GM12878 (cell line): ENCODE results near the gene DENND1C. TPM values are rescaled to one million over a fixed set of nuclear protein-coding genes. Genes with fewer than 3 reads are reported as not detected.

Experiments
- ATAC-seq: fragments of 200-7000 bp; cut with Tn5 transposase; 3 replicates; pipeline ENCODE4 v1.9.1; 2020; ENCODE audit warnings: mild to moderate bottlenecking, moderate library complexity
- BruUV-seq: library from RNA; stranded (reverse); fragments of 400-500 nt; replicated peaks from 2 replicates; lab custom pipeline; 2021; lab: Mats Ljungman, UMichigan
- CTCF ChIA-PET: fragments of 300-600 bp; sonication (Branson Sonifier 250); formaldehyde crosslinking; extraction: SDS; loops from one replicate; lab custom pipeline; 2021; ENCODE audit warnings: inconsistent platforms; lab: Yijun Ruan, JAX
- POLR2A ChIA-PET: fragments of 350-600 bp; formaldehyde crosslinking; extraction: SDS; loops from one replicate; lab custom pipeline; 2021; ENCODE audit warnings: inconsistent platforms; lab: Charles Lee
- RAD21 ChIA-PET: fragments of 300-600 bp; sonication (Branson Sonifier 250); formaldehyde crosslinking; loops from one replicate; lab custom pipeline; 2023; ENCODE audit warnings: antibody characterized with exemption; ENCODE audit not compliant: unreplicated experiment; lab: Charles Lee
- SMC1A ChIA-PET: fragments of 300-600 bp; sonication (Branson Sonifier 250); formaldehyde crosslinking; loops from one replicate; lab custom pipeline; 2023; ENCODE audit not compliant: unreplicated experiment, uncharacterized antibody; lab: Charles Lee
- DNase-seq: peaks from one replicate; pipeline ENCODE4 v3.0.0-alpha.2; 2011; ENCODE audit warnings: low read depth, low spot score
- FAIRE-seq: peaks from 3 replicates; lab custom pipeline; 2011; peaks lifted over from hg19 to GRCh38; lab: Jason Lieb, UNC
- H2AFZ ChIP-seq: 2 replicates; pipeline ENCODE4 v1.6.0; 2011; ENCODE audit warnings: low read depth, low read length, control low read depth; ENCODE audit not compliant: control insufficient read depth
- H3K27ac ChIP-seq: 2 replicates; pipeline ENCODE4 v1.5.1; 2011; ENCODE audit warnings: control low read depth; ENCODE audit not compliant: control insufficient read depth, insufficient read depth
- H3K27me3 ChIP-seq, 2 experiments: replicated peaks in 1 of 2; 2 replicates each; pipeline versions ENCODE4 v1.6.0 to v1.6.1; 2011; ENCODE audit warnings: low read length in 1 of 2; ENCODE audit not compliant: control insufficient read depth in 2 of 2, insufficient read depth in 2 of 2
- H3K36me3 ChIP-seq, 2 experiments: 2 replicates each; pipeline ENCODE4 v1.5.1; 2011; ENCODE audit warnings: low read length in 1 of 2; ENCODE audit not compliant: control insufficient read depth in 2 of 2, insufficient read depth in 2 of 2
- H3K4me1 ChIP-seq: 2 replicates; pipeline ENCODE4 v1.6.1; 2011; ENCODE audit warnings: mild to moderate bottlenecking, low read length, moderate library complexity, mixed read lengths; ENCODE audit not compliant: control insufficient read depth, insufficient read depth
- H3K4me2 ChIP-seq: 2 replicates; pipeline ENCODE4 v1.6.0; 2011; ENCODE audit warnings: control low read depth; ENCODE audit not compliant: control insufficient read depth, insufficient read depth
- H3K4me3 ChIP-seq: fragments of 200-600 bp; sonication (generic); 2 replicates; pipeline ENCODE4 v1.5.1; 2016
- H3K79me2 ChIP-seq: 2 replicates; pipeline ENCODE4 v1.6.0; 2011; ENCODE audit warnings: low read length; ENCODE audit not compliant: control insufficient read depth, insufficient read depth
- H3K9ac ChIP-seq: 2 replicates; pipeline ENCODE4 v1.8.0; 2011; ENCODE audit warnings: low read length, control low read depth, mixed read lengths; ENCODE audit not compliant: control insufficient read depth, insufficient read depth
- H3K9me3 ChIP-seq: replicated peaks from 3 replicates; pipeline ENCODE4 v1.5.1; 2011; ENCODE audit warnings: mild to moderate bottlenecking, low read length; ENCODE audit not compliant: control insufficient read depth, insufficient read depth
- H4K20me1 ChIP-seq: 2 replicates; pipeline ENCODE4 v1.6.0; 2011; ENCODE audit not compliant: control insufficient read depth, insufficient read depth
- ATF7 ChIP-seq: fragments of 450-650 bp; IDR thresholded peaks from 2 replicates; pipeline ENCODE4 v1.6.1; 2016; ENCODE audit warnings: low read depth, mild to moderate bottlenecking
- BHLHE40 ChIP-seq, 2 experiments: fragments of 450-650 bp in 1 of 2; IDR thresholded peaks; 2 replicates each; pipeline ENCODE4 v1.6.1; 2011 to 2017; ENCODE audit warnings: low read depth in 2 of 2, borderline replicate concordance in 1 of 2, improper control_type of control experiment in 1 of 2, low read length in 1 of 2, mild to moderate bottlenecking in 1 of 2
- DPF2 ChIP-seq: fragments of 450-650 bp; IDR thresholded peaks from 2 replicates; pipeline ENCODE4 v1.6.1; 2017; ENCODE audit warnings: mild to moderate bottlenecking
- IKZF1 ChIP-seq: fragments of 450-650 bp; conservative IDR thresholded peaks from 2 replicates; pipeline ENCODE4 v1.6.1; 2017; ENCODE audit warnings: antibody characterized with exemption, mild to moderate bottlenecking
- IRF3 ChIP-seq: fragments of 450-650 bp; IDR thresholded peaks from 2 replicates; pipeline ENCODE4 v1.6.1; 2014; ENCODE audit warnings: mild to moderate bottlenecking
- JUNB ChIP-seq: IDR thresholded peaks from 2 replicates; pipeline ENCODE4 v1.6.1; 2016; ENCODE audit warnings: antibody characterized with exemption, mild to moderate bottlenecking
- MEF2A ChIP-seq: IDR thresholded peaks from 2 replicates; pipeline ENCODE4 v1.6.1; 2011; ENCODE audit warnings: low read depth, mild to moderate bottlenecking, low read length, moderate library complexity; ENCODE audit not compliant: insufficient read depth
- MEF2B ChIP-seq: fragments of 450-650 bp; IDR thresholded peaks from 2 replicates; pipeline ENCODE4 v1.6.1; 2018; ENCODE audit warnings: mild to moderate bottlenecking, moderate library complexity; ENCODE audit not compliant: partially characterized antibody, poor library complexity, severe bottlenecking
- RAD21 ChIP-seq: IDR thresholded peaks from 2 replicates; pipeline ENCODE4 v1.6.1; 2011; ENCODE audit warnings: mild to moderate bottlenecking, low read depth, low read length, moderate library complexity; ENCODE audit not compliant: insufficient read depth
- RBBP5 ChIP-seq: fragments of 200-600 bp; sonication (generic); conservative IDR thresholded peaks from 2 replicates; pipeline ENCODE4 v1.6.1; 2016
- SP1 ChIP-seq: IDR thresholded peaks from one replicate; pipeline ENCODE4 v1.6.1; 2011; ENCODE audit warnings: low read depth, low read length
- WGBS: methylation state at CpG from one replicate; pipeline ENCODE4 v1.1.6; 2016; ENCODE audit warnings: low lambda C conversion rate; ENCODE audit not compliant: insufficient replicate concordance, insufficient coverage; ENCODE audit errors: missing lambda C conversion rate; 5-methylcytosine and 5-hydroxymethylcytosine counted together
- in situ Hi-C: fragments of 300-500 bp; cut with MboI; formaldehyde crosslinking; loops from 9 replicates; pipeline ENCODE4 v1.14.3; 2018; ENCODE audit warnings: mixed read lengths
- intact Hi-C: fragments of 100-400 bp; cut with micrococcal nuclease; formaldehyde crosslinking; loops from one replicate; pipeline ENCODE4 v1.14.2; 2022; ENCODE audit not compliant: unreplicated experiment
- polyA plus RNA-seq, 11 experiments: library from polyadenylated mRNA; depleted of rRNA in 4 of 11; unstranded in 6 of 11; stranded (reverse) in 5 of 11; fragments of >200 nt; fragmentation: Nextera tagmentation in 4 of 11; fragmentation: Illumina TruSeq in 1 of 11; extraction: Ambion mirVana in 4 of 11; extraction: Trizol in 1 of 11; gene quantifications; 1 replicate in 1 of 11; 2 replicates in 10 of 11; pipeline versions ENCODE4 v1.2.1 to v1.2.3, GENCODE V29; 2011 to 2016; ENCODE audit warnings: inconsistent platforms in 2 of 11, missing spikeins in 2 of 11, low read depth in 1 of 11
- total RNA-seq, 4 experiments: library from RNA; depleted of rRNA in 3 of 4; stranded (reverse); fragments of >200 nt in 3 of 4; fragmentation: Illumina TruSeq in 1 of 4; extraction: Trizol in 1 of 4; gene quantifications; 2 replicates each; pipeline versions ENCODE4 v1.2.1 to v1.2.3, GENCODE V29; 2013 to 2021
- TF ChIP-seq, protein P1 (sequence below): fragments of 450-650 bp; IDR thresholded peaks from 2 replicates; pipeline ENCODE4 v1.6.1; 2018; ENCODE audit warnings: borderline replicate concordance, mild to moderate bottlenecking; ENCODE audit not compliant: partially characterized antibody
- TF ChIP-seq, protein P2 (sequence below): IDR thresholded peaks from 2 replicates; pipeline ENCODE4 v1.6.1; 2012; ENCODE audit warnings: low read depth, low read length, improper control_type of control experiment

Gene DENND1C
- total and polyA plus RNA-seq, 10 of the 15 experiments (the other 5 are each of a cell fraction or from before 2014, with no cell fraction given) = 2.4 to 54.3 (median 32.7) TPM

DNA sequence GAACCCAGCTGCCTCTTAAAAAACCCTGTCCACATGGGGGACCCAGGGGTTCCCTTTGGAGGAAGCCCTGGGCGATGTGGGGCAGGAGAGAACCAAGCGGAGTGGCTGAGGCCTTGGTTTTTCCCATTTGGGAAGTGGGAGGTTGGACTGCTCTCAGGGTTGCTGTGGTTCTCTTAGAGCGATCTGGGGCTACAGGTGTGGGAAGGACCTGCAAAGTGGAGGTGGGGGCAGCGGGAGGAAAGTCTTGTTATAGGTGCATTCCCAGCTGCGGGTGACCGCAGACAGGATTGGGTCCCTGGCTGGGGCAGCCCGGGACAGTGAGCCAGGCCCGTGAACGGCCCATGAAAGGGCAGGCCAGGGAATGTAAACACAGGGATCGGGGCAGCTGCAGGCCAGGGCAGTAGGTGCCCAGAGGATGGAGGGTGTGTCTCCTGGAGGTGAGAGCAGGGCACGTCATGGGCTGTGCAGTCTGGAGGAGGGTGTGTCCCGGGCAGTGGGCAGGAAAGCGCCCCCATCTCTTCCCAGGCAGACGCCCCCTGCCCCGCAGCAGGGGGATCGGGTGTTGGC, 22.8 kb downstream of the DENND1C start (continued):
- TF ChIP-seq RAD21 (no peak), RBBP5 (no peak)
- TF ChIP-seq, protein P1, sequence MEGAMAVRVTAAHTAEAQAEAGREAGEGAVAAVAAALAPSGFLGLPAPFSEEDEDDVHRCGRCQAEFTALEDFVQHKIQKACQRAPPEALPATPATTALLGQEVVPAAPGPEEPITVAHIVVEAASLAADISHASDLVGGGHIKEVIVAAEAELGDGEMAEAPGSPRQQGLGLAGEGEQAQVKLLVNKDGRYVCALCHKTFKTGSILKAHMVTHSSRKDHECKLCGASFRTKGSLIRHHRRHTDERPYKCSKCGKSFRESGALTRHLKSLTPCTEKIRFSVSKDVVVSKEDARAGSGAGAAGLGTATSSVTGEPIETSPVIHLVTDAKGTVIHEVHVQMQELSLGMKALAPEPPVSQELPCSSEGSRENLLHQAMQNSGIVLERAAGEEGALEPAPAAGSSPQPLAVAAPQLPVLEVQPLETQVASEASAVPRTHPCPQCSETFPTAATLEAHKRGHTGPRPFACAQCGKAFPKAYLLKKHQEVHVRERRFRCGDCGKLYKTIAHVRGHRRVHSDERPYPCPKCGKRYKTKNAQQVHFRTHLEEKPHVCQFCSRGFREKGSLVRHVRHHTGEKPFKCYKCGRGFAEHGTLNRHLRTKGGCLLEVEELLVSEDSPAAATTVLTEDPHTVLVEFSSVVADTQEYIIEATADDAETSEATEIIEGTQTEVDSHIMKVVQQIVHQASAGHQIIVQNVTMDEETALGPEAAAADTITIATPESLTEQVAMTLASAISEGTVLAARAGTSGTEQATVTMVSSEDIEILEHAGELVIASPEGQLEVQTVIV = no peak

- Histone ChIP-seq H3K27ac (peak overlapping the region; percentile 94), H3K4me3 (peak overlapping the region; percentile 80)
- TF ChIP-seq JUNB (peak; percentile 58; the same call in 1 of the 2 replicates), IRF3 (no peak), BHLHE40 (IDR thresholded peaks at IDR 0.05; ENCODE audit: borderline replicate concordance in 1 of 2, low read depth in 2 of 2, low read length in 1 of 2) (peak in 1 of 2 experiments; percentile 30; a peak in 1 of 4 replicates), MEF2B (peak; percentile 91), ATF7 (peak; percentile 64), DPF2 (peak; percentile 54; the same call in 1 of the 2 replicates), MEF2A (peak; percentile 96), SP1 (peak; percentile 31), IKZF1 (peak; percentile 68)
- TF ChIP-seq, protein P1 = no peak
- TF ChIP-seq, protein P2, sequence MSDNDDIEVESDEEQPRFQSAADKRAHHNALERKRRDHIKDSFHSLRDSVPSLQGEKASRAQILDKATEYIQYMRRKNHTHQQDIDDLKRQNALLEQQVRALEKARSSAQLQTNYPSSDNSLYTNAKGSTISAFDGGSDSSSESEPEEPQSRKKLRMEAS = 0 out of 2 replicates have a peak, but pooled peaks have one; percentile 15
Measured at GRCh38 chr19:6457958-6458694, 23.5 kb downstream of the DENND1C start.

More at GRCh38 chr19:6457958-6458694, 23.5 kb downstream of the DENND1C start:
- SMC1A ChIA-PET = interaction anchor here (0.7 to 1.7 kb wide), 4 partner anchors 11 to 280 kb away, joined by 3 to 5 read pairs (median 4); partner anchors contain the start of gene GPR108
- H2AFZ ChIP-seq = peak overlapping the region; percentile 51
- WGBS = 2% methylated on average over 16 of the region's 17 CpGs
- peak; percentile 32 for ATAC-seq
- POLR2A ChIA-PET = interaction anchor here (0.6 to 1.8 kb wide), 6 partner anchors 23 to 750 kb away, joined by 3 to 10 read pairs (median 4); partner anchors contain the start of genes DENND1C and KHSRP
- peaks cover 10 to 24% of the 10 kb centered on the region in 2 experiments; a peak in 3 of 4 replicates for H3K36me3 ChIP-seq
- in situ Hi-C loops = no loop called here
- peak; percentile 44 for DNase-seq
- intact Hi-C loops = loop anchor here (2.0 kb wide), 1 partner anchor 47 kb away; no protein-coding TSS in a partner anchor
- no peaks in the 10 kb centered on the region for H3K27me3 ChIP-seq
- FAIRE-seq = peak; percentile 27
- peaks cover 10% of the 10 kb centered on the region for H3K4me1 ChIP-seq
- no peaks in the 10 kb centered on the region for H4K20me1 ChIP-seq
- TSS peak; percentile 84 for BruUV-seq
- peak overlapping the region; percentile 95 for H3K4me2 ChIP-seq
- peaks cover 18% of the 10 kb centered on the region for H3K79me2 ChIP-seq
- CTCF ChIA-PET = interaction anchor here (0.6 to 2.0 kb wide), 5 partner anchors 24 to 413 kb away, joined by 3 to 8 read pairs (median 5); partner anchors contain the start of gene DENND1C
- peak overlapping the region; percentile 82 for H3K9ac ChIP-seq
- RAD21 ChIA-PET = interaction anchor here (0.6 to 2.1 kb wide), 4 partner anchors 23 to 111 kb away, joined by 3 to 11 read pairs (median 6); partner anchors contain the start of genes DENND1C, GTF2F1 and KHSRP
- peaks cover 17% of the 10 kb centered on the region; the same call in 2 of the 3 replicates for H3K9me3 ChIP-seq
